HEK293 (cell line): ENCODE data around the gene ZNF224.

ENCODE experiments used
- CTCF ChIA-PET: fragments of 350-600 bp; formaldehyde crosslinking; extraction: SDS; loops from one replicate; lab custom pipeline; 2021; ENCODE audit warnings: antibody characterized with exemption; lab: Yijun Ruan, JAX
- POLR2A ChIA-PET: fragments of 300-600 bp; formaldehyde crosslinking; extraction: SDS; loops from one replicate; lab custom pipeline; 2020; ENCODE audit warnings: antibody characterized with exemption, inconsistent platforms; lab: Yijun Ruan, JAX
- H3K27ac ChIP-seq: fragments of 200-500 bp; sonication (Bioruptor generic); 2 replicates; pipeline ENCODE4 v1.5.1; 2014; ENCODE audit warnings: low read depth, low read length, control low read depth, inconsistent platforms; ENCODE audit errors: extremely low read depth
- H3K36me3 ChIP-seq, 2 experiments: fragments of 200-500 bp in 1 of 2; sonication (Bioruptor generic) in 1 of 2; 1 replicate in 1 of 2; 2 replicates in 1 of 2; pipeline ENCODE4 v1.5.1; 2014 to 2017; ENCODE audit warnings: inconsistent platforms in 2 of 2, low read length in 2 of 2; ENCODE audit not compliant: control insufficient read depth in 2 of 2, insufficient read depth in 1 of 2
- H3K4me1 ChIP-seq: fragments of 200-500 bp; sonication (Bioruptor generic); 2 replicates; pipeline ENCODE4 v1.5.1; 2014; ENCODE audit warnings: mild to moderate bottlenecking, low read length, inconsistent platforms; ENCODE audit not compliant: control insufficient read depth, insufficient read depth
- H3K4me3 ChIP-seq: 2 replicates; pipeline ENCODE4 v1.5.1; 2011; ENCODE audit warnings: low read depth, mild to moderate bottlenecking, control low read depth, low read length, moderate library complexity
- H3K9me3 ChIP-seq: fragments of 200-500 bp; sonication (Bioruptor generic); 2 replicates; pipeline ENCODE4 v1.5.1; 2014; ENCODE audit warnings: low read depth, low read length, inconsistent platforms; ENCODE audit not compliant: control insufficient read depth, insufficient read depth
- GLI4 ChIP-seq: fragments of 450-650 bp; formaldehyde crosslinking; IDR thresholded peaks from 2 replicates; pipeline ENCODE4 v1.5.1; 2016; ENCODE audit warnings: missing biosample characterization, missing genetic modification characterization
- KLF7 ChIP-seq: fragments of 450-650 bp; formaldehyde crosslinking; IDR thresholded peaks from 2 replicates; pipeline ENCODE4 v1.5.1; 2016; ENCODE audit warnings: missing biosample characterization, missing genetic modification characterization, borderline replicate concordance
- REPIN1 ChIP-seq: fragments of 450-650 bp; formaldehyde crosslinking; IDR thresholded peaks from 2 replicates; pipeline ENCODE4 v1.5.1; 2017; ENCODE audit warnings: missing biosample characterization, missing genetic modification characterization, low read depth
- SCRT1 ChIP-seq: fragments of 450-650 bp; formaldehyde crosslinking; IDR thresholded peaks from 2 replicates; pipeline ENCODE4 v1.5.1; 2016; ENCODE audit warnings: missing biosample characterization, missing genetic modification characterization, borderline replicate concordance
- SCRT2 ChIP-seq: fragments of 450-650 bp; formaldehyde crosslinking; IDR thresholded peaks from 2 replicates; pipeline ENCODE4 v1.5.1; 2016; ENCODE audit warnings: missing biosample characterization, missing genetic modification characterization
- WT1 ChIP-seq: fragments of 450-650 bp; formaldehyde crosslinking; IDR thresholded peaks from 2 replicates; pipeline ENCODE4 v1.5.1; 2016; ENCODE audit warnings: missing biosample characterization, missing genetic modification characterization
- ZBTB20 ChIP-seq: fragments of 450-650 bp; formaldehyde crosslinking; IDR thresholded peaks from 2 replicates; pipeline ENCODE4 v1.5.1; 2016; ENCODE audit warnings: missing biosample characterization, missing genetic modification characterization
- ZBTB7A ChIP-seq: fragments of 450-650 bp; formaldehyde crosslinking; IDR thresholded peaks from 2 replicates; pipeline ENCODE4 v1.5.1; 2016; ENCODE audit warnings: low read depth, missing biosample characterization, missing genetic modification characterization
- ZEB2 ChIP-seq: fragments of 450-650 bp; formaldehyde crosslinking; IDR thresholded peaks from 2 replicates; pipeline ENCODE4 v1.5.1; 2016; ENCODE audit warnings: missing biosample characterization, missing genetic modification characterization
- ZNF19 ChIP-seq: fragments of 450-650 bp; formaldehyde crosslinking; IDR thresholded peaks from 2 replicates; pipeline ENCODE4; 2016; ENCODE audit warnings: missing biosample characterization, missing genetic modification characterization, low read depth
- ZNF341 ChIP-seq: fragments of 450-650 bp; formaldehyde crosslinking; IDR thresholded peaks from 2 replicates; pipeline ENCODE4; 2016; ENCODE audit warnings: low read depth, missing biosample characterization, missing genetic modification characterization
- ZNF37A ChIP-seq: fragments of 450-650 bp; IDR thresholded peaks from 2 replicates; pipeline ENCODE4 v1.5.1; 2018; ENCODE audit warnings: missing biosample characterization, missing genetic modification characterization
- ZNF571 ChIP-seq: fragments of 450-650 bp; formaldehyde crosslinking; IDR thresholded peaks from 2 replicates; pipeline ENCODE4 v1.5.0; 2017; ENCODE audit warnings: missing biosample characterization, missing genetic modification characterization
- ZNF600 ChIP-seq: fragments of 450-650 bp; formaldehyde crosslinking; IDR thresholded peaks from 2 replicates; pipeline ENCODE4 v1.5.1; 2016; ENCODE audit warnings: missing biosample characterization, missing genetic modification characterization
- ZNF654 ChIP-seq: fragments of 450-650 bp; formaldehyde crosslinking; IDR thresholded peaks from 2 replicates; pipeline ENCODE4 v1.5.1; 2016; ENCODE audit warnings: low read depth, missing biosample characterization, missing genetic modification characterization
- ZNF785 ChIP-seq: fragments of 450-650 bp; formaldehyde crosslinking; IDR thresholded peaks from 2 replicates; pipeline ENCODE4 v1.5.1; 2016; ENCODE audit warnings: missing biosample characterization, missing genetic modification characterization
- TF ChIP-seq, protein P1 (sequence below): fragments of 450-650 bp; formaldehyde crosslinking; IDR thresholded peaks from 2 replicates; pipeline ENCODE4 v1.5.1; 2016; ENCODE audit warnings: missing biosample characterization, missing genetic modification characterization, low read depth
- TF ChIP-seq, protein P2 (sequence below): fragments of 450-650 bp; formaldehyde crosslinking; IDR thresholded peaks from 2 replicates; pipeline ENCODE4 v1.5.1; 2017; ENCODE audit warnings: missing biosample characterization, missing genetic modification characterization
- TF ChIP-seq, protein P3 (sequence below): fragments of 450-650 bp; formaldehyde crosslinking; conservative IDR thresholded peaks from 2 replicates; pipeline ENCODE4 v1.5.1; 2016; ENCODE audit warnings: low read depth, missing biosample characterization, missing genetic modification characterization
- TF ChIP-seq, protein P4 (sequence below): fragments of 450-650 bp; formaldehyde crosslinking; IDR thresholded peaks from 2 replicates; pipeline ENCODE4 v1.5.1; 2016; ENCODE audit warnings: missing biosample characterization, missing genetic modification characterization

ZNF224 gene

DNA sequence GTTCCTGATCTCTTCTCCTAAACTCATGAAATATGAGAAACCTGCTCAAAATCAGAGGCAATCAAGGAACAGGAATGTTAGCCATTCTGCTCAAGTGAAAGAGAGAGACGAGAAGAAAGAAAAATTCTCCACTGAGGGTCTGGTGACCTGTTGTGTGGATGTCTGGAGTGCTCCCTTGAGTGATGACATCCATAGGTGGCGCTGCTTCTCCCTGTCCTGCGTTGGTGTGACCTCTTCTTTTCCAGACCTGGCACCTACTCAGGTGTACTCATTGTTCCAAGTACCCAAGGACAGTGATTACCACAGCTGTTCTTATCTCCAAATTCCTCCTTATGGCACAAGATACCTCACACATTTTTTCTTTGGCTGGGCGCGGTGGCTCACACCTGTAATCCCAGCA, 38.3 kb upstream of the ZNF224 start:
- Histone ChIP-seq H3K36me3 (peaks cover 53 to 70% of the 10 kb centered on the region in 2 experiments), H3K4me1 (peaks cover 14% of the 10 kb centered on the region), H3K9me3 (peaks cover 4% of the 10 kb centered on the region)
- ChIA-PET POLR2A (no interaction called here), CTCF (interaction anchor here (0.6 kb wide), 1 partner anchor 135 kb away, joined by 3 read pairs; no protein-coding TSS in a partner anchor)
- TF ChIP-seq ZNF654 (0 out of 2 replicates have a peak, but pooled peaks have one; percentile 2), ZNF571 (tag by site-specific recombination) (no peak)
- TF ChIP-seq, all 188 proteins: peak for 1
- H3K27ac ChIP-seq: no peak overlapping the region
- H3K4me3 ChIP-seq: no peak overlapping the region

DNA sequence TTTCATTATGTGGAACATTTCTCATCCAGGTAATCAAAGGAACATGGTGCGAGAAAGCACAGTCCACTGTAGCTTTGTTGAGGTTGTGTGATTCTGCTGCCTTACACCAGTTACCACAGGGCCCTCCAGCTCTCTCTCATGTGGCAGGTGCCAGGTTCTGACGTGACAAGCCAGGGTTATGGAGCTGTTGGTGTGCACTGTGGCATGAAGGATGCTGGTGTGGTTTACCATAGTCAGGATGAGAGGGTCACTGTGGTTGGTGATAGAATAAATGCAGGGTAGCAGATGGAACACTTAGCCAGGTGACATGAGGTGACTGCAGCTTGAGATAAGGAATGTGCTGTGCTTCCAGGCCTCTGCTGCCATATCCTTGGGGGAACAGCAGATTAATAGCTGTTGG, 34.9 kb upstream of the ZNF224 start:
- H3K36me3 ChIP-seq: peaks cover 86 to 99% of the 10 kb centered on the region in 2 experiments
- H3K4me1 ChIP-seq: no peaks in the 10 kb centered on the region
- no peak overlapping the region for H3K27ac ChIP-seq
- POLR2A ChIA-PET: no interaction called here
- peaks cover 4% of the 10 kb centered on the region for H3K9me3 ChIP-seq
- TF ChIP-seq, protein P1, sequence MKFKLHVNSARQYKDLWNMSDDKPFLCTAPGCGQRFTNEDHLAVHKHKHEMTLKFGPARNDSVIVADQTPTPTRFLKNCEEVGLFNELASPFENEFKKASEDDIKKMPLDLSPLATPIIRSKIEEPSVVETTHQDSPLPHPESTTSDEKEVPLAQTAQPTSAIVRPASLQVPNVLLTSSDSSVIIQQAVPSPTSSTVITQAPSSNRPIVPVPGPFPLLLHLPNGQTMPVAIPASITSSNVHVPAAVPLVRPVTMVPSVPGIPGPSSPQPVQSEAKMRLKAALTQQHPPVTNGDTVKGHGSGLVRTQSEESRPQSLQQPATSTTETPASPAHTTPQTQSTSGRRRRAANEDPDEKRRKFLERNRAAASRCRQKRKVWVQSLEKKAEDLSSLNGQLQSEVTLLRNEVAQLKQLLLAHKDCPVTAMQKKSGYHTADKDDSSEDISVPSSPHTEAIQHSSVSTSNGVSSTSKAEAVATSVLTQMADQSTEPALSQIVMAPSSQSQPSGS (tag by site-specific recombination): no peak
- CTCF ChIA-PET: interaction anchor here (0.6 to 1.0 kb wide), 2 partner anchors 35 to 192 kb away, joined by 3 to 4 read pairs; no protein-coding TSS in a partner anchor
- no peak overlapping the region for H3K4me3 ChIP-seq

DNA sequence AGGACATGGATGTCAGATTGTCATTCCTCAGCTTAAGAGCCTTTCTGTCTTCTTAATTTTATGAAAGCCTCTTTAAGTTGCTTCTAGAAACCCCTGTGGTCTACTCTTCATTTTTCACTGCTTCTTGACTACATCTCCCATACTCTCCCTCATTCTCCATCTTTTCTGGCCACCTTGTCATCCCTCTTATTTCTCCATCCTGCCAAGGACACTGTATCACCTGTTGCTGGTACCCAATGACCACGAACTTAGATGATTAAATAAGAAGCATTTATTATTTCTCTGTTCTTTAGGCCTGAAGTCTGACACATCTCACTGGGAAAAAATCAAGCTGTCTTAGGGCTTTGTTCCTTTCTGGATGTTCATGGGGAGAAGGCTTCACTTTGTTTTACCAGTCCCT, 33.1 kb upstream of the ZNF224 start:
- TF ChIP-seq SCRT1 (peak; percentile 85), ZNF600 (tag by site-specific recombination) (no peak), ZBTB7A (tag by site-specific recombination) (no peak), SCRT2 (tag by site-specific recombination) (peak; percentile 96), REPIN1 (no peak)
- TF ChIP-seq, all 188 proteins: peak for 2
- peaks cover 13% of the 10 kb centered on the region for H3K9me3 ChIP-seq
- ChIA-PET POLR2A (no interaction called here), CTCF (no interaction called here)
- H3K4me3 ChIP-seq: no peak overlapping the region
- H3K27ac ChIP-seq: no peak overlapping the region
- peaks cover 85 to 99% of the 10 kb centered on the region in 2 experiments for H3K36me3 ChIP-seq
- H3K4me1 ChIP-seq: no peaks in the 10 kb centered on the region

DNA sequence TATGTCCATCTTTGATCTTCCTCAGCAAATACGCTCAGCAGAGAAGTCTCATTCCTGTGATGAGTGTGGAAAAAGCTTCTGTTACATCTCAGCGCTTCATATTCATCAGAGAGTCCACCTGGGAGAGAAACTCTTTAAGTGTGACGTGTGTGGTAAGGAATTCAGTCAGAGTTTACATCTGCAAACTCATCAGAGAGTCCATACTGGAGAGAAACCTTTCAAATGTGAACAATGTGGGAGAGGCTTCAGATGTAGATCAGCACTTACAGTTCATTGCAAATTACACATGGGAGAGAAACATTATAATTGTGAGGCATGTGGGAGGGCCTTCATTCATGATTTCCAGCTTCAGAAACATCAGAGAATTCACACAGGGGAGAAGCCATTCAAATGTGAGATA, 27.9 kb upstream of the ZNF224 start:
- peaks cover 1% of the 10 kb centered on the region for H3K4me1 ChIP-seq
- POLR2A ChIA-PET: no interaction called here
- CTCF ChIA-PET: interaction anchor here (0.5 kb wide), 1 partner anchor 1069 kb away, joined by 6 read pairs; no protein-coding TSS in a partner anchor
- H3K27ac ChIP-seq: no peak overlapping the region
- H3K4me3 ChIP-seq: no peak overlapping the region
- peaks cover 61 to 80% of the 10 kb centered on the region in 2 experiments for H3K36me3 ChIP-seq
- peaks cover 37% of the 10 kb centered on the region for H3K9me3 ChIP-seq
- TF ChIP-seq, protein P2, sequence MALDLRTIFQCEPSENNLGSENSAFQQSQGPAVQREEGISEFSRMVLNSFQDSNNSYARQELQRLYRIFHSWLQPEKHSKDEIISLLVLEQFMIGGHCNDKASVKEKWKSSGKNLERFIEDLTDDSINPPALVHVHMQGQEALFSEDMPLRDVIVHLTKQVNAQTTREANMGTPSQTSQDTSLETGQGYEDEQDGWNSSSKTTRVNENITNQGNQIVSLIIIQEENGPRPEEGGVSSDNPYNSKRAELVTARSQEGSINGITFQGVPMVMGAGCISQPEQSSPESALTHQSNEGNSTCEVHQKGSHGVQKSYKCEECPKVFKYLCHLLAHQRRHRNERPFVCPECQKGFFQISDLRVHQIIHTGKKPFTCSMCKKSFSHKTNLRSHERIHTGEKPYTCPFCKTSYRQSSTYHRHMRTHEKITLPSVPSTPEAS (tag by site-specific recombination): no peak
- no peak for TF ChIP-seq ZNF37A
- no peak for TF ChIP-seq WT1 (tag by site-specific recombination)
- TF ChIP-seq ZBTB20 (tag by site-specific recombination): no peak
- TF ChIP-seq, protein P3, sequence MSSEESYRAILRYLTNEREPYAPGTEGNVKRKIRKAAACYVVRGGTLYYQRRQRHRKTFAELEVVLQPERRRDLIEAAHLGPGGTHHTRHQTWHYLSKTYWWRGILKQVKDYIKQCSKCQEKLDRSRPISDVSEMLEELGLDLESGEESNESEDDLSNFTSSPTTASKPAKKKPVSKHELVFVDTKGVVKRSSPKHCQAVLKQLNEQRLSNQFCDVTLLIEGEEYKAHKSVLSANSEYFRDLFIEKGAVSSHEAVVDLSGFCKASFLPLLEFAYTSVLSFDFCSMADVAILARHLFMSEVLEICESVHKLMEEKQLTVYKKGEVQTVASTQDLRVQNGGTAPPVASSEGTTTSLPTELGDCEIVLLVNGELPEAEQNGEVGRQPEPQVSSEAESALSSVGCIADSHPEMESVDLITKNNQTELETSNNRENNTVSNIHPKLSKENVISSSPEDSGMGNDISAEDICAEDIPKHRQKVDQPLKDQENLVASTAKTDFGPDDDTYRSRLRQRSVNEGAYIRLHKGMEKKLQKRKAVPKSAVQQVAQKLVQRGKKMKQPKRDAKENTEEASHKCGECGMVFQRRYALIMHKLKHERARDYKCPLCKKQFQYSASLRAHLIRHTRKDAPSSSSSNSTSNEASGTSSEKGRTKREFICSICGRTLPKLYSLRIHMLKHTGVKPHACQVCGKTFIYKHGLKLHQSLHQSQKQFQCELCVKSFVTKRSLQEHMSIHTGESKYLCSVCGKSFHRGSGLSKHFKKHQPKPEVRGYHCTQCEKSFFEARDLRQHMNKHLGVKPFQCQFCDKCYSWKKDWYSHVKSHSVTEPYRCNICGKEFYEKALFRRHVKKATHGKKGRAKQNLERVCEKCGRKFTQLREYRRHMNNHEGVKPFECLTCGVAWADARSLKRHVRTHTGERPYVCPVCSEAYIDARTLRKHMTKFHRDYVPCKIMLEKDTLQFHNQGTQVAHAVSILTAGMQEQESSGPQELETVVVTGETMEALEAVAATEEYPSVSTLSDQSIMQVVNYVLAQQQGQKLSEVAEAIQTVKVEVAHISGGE (tag by site-specific recombination): no peak
- TF ChIP-seq, protein P4, sequence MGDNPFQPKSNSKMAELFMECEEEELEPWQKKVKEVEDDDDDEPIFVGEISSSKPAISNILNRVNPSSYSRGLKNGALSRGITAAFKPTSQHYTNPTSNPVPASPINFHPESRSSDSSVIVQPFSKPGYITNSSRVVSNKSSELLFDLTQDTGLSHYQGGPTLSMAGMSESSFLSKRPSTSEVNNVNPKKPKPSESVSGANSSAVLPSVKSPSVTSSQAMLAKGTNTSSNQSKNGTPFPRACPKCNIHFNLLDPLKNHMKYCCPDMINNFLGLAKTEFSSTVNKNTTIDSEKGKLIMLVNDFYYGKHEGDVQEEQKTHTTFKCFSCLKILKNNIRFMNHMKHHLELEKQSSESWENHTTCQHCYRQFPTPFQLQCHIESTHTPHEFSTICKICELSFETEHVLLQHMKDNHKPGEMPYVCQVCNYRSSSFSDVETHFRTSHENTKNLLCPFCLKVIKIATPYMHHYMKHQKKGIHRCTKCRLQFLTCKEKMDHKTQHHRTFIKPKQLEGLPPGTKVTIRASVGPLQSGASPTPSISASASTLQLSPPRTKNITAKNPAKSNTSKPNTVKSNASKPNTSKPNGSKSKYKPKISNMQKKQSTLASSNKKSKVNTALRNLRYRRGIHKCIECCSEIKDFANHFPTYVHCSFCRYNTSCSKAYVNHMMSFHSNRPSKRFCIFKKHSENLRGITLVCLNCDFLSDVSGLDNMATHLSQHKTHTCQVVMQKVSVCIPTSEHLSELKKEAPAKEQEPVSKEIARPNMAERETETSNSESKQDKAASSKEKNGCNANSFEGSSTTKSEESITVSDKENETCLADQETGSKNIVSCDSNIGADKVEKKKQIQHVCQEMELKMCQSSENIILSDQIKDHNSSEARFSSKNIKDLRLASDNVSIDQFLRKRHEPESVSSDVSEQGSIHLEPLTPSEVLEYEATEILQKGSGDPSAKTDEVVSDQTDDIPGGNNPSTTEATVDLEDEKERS (tag by site-specific recombination): 0 out of 2 replicates have a peak, but pooled peaks have one; percentile 40
- TF ChIP-seq ZNF785 (tag by site-specific recombination): no peak
- no peak for TF ChIP-seq ZEB2 (tag by site-specific recombination)
- no peak for TF ChIP-seq KLF7
- TF ChIP-seq GLI4 (tag by site-specific recombination): no peak
- TF ChIP-seq ZNF19 (tag by site-specific recombination): no peak
- no peak for TF ChIP-seq ZNF341 (tag by site-specific recombination)
